ENCODE measurements around the gene CA14.

Gene CA14

DNA sequence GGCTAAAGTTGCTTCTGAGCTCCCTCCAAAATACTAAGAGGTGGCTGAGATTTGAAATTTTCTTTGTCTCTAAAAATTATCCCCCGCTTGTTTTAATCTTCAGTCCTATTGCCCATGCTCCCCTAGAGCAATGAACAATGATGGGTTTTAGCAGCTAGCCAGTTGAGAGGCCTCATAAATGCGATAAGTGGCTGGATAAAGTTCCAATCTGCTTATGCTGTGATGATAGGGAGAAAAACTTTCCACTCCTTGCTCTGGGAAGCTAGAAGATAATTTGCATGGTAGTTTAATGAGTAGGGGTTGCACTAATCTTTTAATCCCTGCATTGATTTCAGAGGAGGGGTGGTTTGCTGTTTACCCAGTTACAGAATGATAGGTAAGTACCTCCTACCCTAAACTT is 54.2 kb downstream of the CA14 start:
- H3K36me3 ChIP-seq (ENCODE audit: control insufficient read depth, insufficient read depth, low read length, severe bottlenecking) = peaks cover 19% of the 10 kb centered on the region
- no peaks in the 10 kb centered on the region for H3K4me1 ChIP-seq (ENCODE audit: control insufficient read depth, insufficient read depth, low read length)
- H3K9ac ChIP-seq (ENCODE audit: low read length) = no peak overlapping the region
- no peaks in the 10 kb centered on the region for H3K9me3 ChIP-seq (ENCODE audit: control insufficient read depth, low read length)
- no peak for DNase-seq (ENCODE audit: low read depth)
- no peaks in the 10 kb centered on the region for H3K27me3 ChIP-seq (replicated peaks; ENCODE audit: control insufficient read depth, insufficient read depth, low read length)
- no peak overlapping the region for H3K4me3 ChIP-seq (ENCODE audit: low read length)

Data from adipocyte (in vitro differentiated cells).